NCI-H2081 (cell line): ENCODE results near the gene VANGL2.

Source experiments
- DNase-seq, 2 experiments: peaks; one replicate each; lab custom pipeline; 2025; lab: John Stamatoyannopoulos, UW

Gene VANGL2

GRCh38 chr1:160406131-160406968 is 6.0 kb downstream of the VANGL2 start:
- no peak for DNase-seq

GRCh38 chr1:160407839-160408801 is 7.8 kb downstream of the VANGL2 start:
- no peak for DNase-seq

- no peak for DNase-seq
Observed at GRCh38 chr1:160408864-160409263, 8.5 kb downstream of the VANGL2 start.

- DNase-seq = no peak
Observed at GRCh38 chr1:160409486-160409885, 9.1 kb downstream of the VANGL2 start.

- no peak for DNase-seq
Observed at GRCh38 chr1:160410406-160411005, 10.1 kb downstream of the VANGL2 start.

GRCh38 chr1:160411271-160412027 is 11.1 kb downstream of the VANGL2 start:
- no peak for DNase-seq

GRCh38 chr1:160412028-160412362 is 11.6 kb downstream of the VANGL2 start:
- no peak for DNase-seq

GRCh38 chr1:160413716-160414115 is 13.4 kb downstream of the VANGL2 start:
- DNase-seq = no peak

GRCh38 chr1:160414881-160415280 is 14.5 kb downstream of the VANGL2 start:
- no peak for DNase-seq

GRCh38 chr1:160415696-160416290 is 15.4 kb downstream of the VANGL2 start:
- no peak for DNase-seq

GRCh38 chr1:160416369-160416768 is 16.0 kb downstream of the VANGL2 start:
- peak; percentile 13 to 17 for DNase-seq

- no peak for DNase-seq
Observed at GRCh38 chr1:160418483-160418882, 18.1 kb downstream of the VANGL2 start.

GRCh38 chr1:160419150-160419837 is 18.9 kb downstream of the VANGL2 start:
- DNase-seq = no peak

GRCh38 chr1:160419838-160420169 is 19.4 kb downstream of the VANGL2 start:
- no peak for DNase-seq

GRCh38 chr1:160420881-160421842 is 20.8 kb downstream of the VANGL2 start:
- DNase-seq = no peak

GRCh38 chr1:160421881-160422280 is 21.5 kb downstream of the VANGL2 start:
- DNase-seq = no peak

- no peak for DNase-seq
Observed at GRCh38 chr1:160423966-160424365, 23.6 kb downstream of the VANGL2 start.

- DNase-seq = no peak
Observed at GRCh38 chr1:160425847-160426246, 25.5 kb downstream of the VANGL2 start.

- no peak for DNase-seq
Observed at GRCh38 chr1:160427625-160428024, 27.3 kb downstream of the VANGL2 start.

- no peak for DNase-seq
Observed at GRCh38 chr1:160428053-160428452, 27.7 kb downstream of the VANGL2 start.
